ENCODE results near the gene RAB10. TPM values are rescaled to one million over a fixed set of nuclear protein-coding genes. Genes with fewer than 3 reads are reported as not detected.
A peak's percentile ranks its signal among the peaks of the same experiment; 100 is the strongest.

RAB10 gene
- total RNA-seq, 6 donors from 2014 or later: 81.7 to 139 (median 106) TPM

DNA sequence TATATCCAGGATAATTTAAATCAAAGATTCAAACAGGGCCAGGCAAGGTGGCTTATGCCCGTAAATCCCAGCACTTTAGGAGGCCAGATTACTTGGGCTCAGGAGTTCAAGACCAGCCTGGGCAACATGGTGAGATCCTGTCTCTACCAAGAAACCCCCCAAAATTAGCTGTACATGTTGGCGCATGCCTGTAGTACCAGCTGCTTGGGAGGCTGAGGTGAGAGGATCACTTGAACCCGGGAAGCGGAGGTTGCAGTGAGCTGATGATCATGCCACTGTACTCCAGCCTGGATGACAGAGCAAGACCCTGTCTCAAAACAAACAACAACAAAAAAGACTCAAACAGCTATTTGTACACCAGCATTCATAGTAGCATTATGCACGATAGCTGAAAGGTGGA, 9.2 kb downstream of the RAB10 start:
- TF ChIP-seq POLR2A (IDR thresholded peaks at IDR 0.05) (no peak), EP300 (IDR thresholded peaks at IDR 0.05) (no peak), POLR2AphosphoS5 (IDR thresholded peaks at IDR 0.05) (no peak)
- H3K27ac ChIP-seq: no peak overlapping the region
- ATAC-seq (ENCODE audit: low FRiP score in 2 of 2): no peak
- peaks cover 0 to 6% (median 2%) of the 10 kb centered on the region in 4 donors for H3K36me3 ChIP-seq
- no peak overlapping the region for H3K4me3 ChIP-seq
- H3K27me3 ChIP-seq: no peaks in the 10 kb centered on the region
- DNase-seq: no peak
- H3K9me3 ChIP-seq: no peaks in the 10 kb centered on the region
- 94 to 96% methylated on average over 5 of the region's 5 CpGs for WGBS, 2 donors
- peaks cover 22 to 50% (median 32%) of the 10 kb centered on the region in 4 donors for H3K4me1 ChIP-seq

DNA sequence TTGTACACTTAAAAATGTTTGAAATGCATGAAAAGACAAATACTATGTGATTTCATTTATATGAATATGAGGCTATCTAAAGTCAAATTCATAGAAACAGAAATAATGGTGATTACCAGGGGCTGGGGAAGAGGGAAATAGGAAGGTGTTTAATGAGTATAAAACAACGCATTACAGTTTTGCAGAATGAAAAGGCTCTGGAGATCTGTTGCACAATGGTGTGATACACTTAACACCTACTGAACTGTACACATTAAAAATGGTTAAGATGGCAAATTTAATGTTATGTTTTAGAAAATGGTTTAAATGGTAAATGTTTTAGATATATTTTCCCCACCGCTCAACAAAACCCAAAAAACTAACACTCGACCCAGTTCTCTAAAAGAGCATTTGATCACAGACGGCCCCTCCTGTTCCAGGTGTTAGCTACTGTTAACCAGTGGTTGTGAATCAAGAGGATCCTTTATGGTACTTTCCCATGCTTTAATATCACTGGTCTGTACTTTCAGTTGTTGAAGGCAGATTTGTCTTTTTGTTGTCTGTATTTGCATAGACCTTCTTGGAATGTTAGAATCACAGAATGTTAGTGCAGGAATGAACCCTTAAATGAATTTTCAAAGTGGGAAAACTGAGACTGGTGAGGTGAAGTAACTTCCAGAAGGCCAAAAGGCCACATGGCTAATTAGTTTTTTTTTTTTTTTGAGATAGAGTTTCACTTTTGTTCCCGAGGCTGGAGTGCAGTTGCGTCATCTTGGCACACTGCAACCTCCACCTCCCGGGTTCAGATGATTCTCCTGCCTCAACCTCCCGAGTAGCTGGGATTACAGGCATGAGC, 10.2 kb downstream of the RAB10 start:
- H3K36me3 ChIP-seq: peaks cover 0 to 6% (median 2%) of the 10 kb centered on the region in 4 donors
- no peaks in the 10 kb centered on the region for H3K9me3 ChIP-seq
- 37 to 41% methylated on average over 8 of the region's 8 CpGs for WGBS, 2 donors
- no peak overlapping the region for H3K4me3 ChIP-seq
- no peak for TF ChIP-seq POLR2A (IDR thresholded peaks at IDR 0.05)
- peak overlapping the region in 2 of 4 donors; percentile 21 to 35 for H3K27ac ChIP-seq
- ATAC-seq (ENCODE audit: low FRiP score in 2 of 2) (peak in 1 of 2 donors; percentile 60), DNase-seq (peak in 1 of 2 donors; percentile 69)
- peaks cover 18 to 50% (median 28%) of the 10 kb centered on the region in 4 donors for H3K4me1 ChIP-seq
- H3K27me3 ChIP-seq: no peaks in the 10 kb centered on the region

- WGBS, 2 donors: 85 to 86% methylated on average over 3 of the region's 3 CpGs
- DNase-seq (no peak), ATAC-seq (ENCODE audit: low FRiP score in 2 of 2) (no peak)
- Histone ChIP-seq H3K27me3 (no peaks in the 10 kb centered on the region), H3K4me1 (peaks cover 9 to 41% (median 22%) of the 10 kb centered on the region in 4 donors), H3K9me3 (no peaks in the 10 kb centered on the region), H3K4me3 (no peak overlapping the region), H3K36me3 (no peaks in the 10 kb centered on the region), H3K27ac (no peak overlapping the region)
- TF ChIP-seq POLR2A (IDR thresholded peaks at IDR 0.05) (no peak), POLR2AphosphoS5 (IDR thresholded peaks at IDR 0.05) (no peak), EP300 (IDR thresholded peaks at IDR 0.05) (no peak)
- TF ChIP-seq, protein P1, sequence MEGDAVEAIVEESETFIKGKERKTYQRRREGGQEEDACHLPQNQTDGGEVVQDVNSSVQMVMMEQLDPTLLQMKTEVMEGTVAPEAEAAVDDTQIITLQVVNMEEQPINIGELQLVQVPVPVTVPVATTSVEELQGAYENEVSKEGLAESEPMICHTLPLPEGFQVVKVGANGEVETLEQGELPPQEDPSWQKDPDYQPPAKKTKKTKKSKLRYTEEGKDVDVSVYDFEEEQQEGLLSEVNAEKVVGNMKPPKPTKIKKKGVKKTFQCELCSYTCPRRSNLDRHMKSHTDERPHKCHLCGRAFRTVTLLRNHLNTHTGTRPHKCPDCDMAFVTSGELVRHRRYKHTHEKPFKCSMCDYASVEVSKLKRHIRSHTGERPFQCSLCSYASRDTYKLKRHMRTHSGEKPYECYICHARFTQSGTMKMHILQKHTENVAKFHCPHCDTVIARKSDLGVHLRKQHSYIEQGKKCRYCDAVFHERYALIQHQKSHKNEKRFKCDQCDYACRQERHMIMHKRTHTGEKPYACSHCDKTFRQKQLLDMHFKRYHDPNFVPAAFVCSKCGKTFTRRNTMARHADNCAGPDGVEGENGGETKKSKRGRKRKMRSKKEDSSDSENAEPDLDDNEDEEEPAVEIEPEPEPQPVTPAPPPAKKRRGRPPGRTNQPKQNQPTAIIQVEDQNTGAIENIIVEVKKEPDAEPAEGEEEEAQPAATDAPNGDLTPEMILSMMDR (IDR thresholded peaks at IDR 0.05): no peak
These were observed 14.9 kb downstream of the RAB10 start for GRCh38 chr2:26048791-26049190.

DNA sequence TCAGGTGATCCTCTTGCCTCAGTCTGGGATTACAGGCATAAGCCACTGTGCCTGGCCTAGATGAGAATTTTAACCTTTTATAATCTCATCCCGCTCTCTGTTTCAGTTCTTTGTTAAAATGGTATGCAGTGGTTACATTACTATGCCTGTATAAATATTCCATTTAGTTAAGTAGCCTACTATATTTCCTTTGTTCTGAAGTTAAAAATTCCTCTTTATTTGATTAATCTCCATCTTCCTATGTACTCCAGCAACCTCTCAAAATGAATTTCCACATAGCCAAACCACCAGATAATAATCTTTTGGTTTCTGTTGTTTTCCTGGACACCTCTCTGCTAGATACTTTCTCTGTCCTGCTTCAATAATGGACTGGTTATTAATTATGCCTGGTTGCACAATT, 15.8 kb downstream of the RAB10 start:
- H3K4me1 ChIP-seq: peaks cover 2 to 37% (median 14%) of the 10 kb centered on the region in 4 donors
- WGBS, 2 donors: 87 to 89% methylated on average over 1 of the region's 1 CpG
- ATAC-seq (ENCODE audit: low FRiP score in 2 of 2): no peak

GRCh38 chr2:26052740-26053139, 18.9 kb downstream of the RAB10 start:
- Histone ChIP-seq H3K4me3 (no peak overlapping the region), H3K27me3 (no peaks in the 10 kb centered on the region), H3K4me1 (peaks cover 0 to 57% (median 10%) of the 10 kb centered on the region in 4 donors), H3K9me3 (no peaks in the 10 kb centered on the region), H3K36me3 (no peaks in the 10 kb centered on the region), H3K27ac (no peak overlapping the region)
- ATAC-seq (ENCODE audit: low FRiP score in 2 of 2) (no peak), DNase-seq (no peak)
- no peak for TF ChIP-seq EP300 (IDR thresholded peaks at IDR 0.05)
- no peak for TF ChIP-seq POLR2AphosphoS5 (IDR thresholded peaks at IDR 0.05)
- TF ChIP-seq, protein P1 (IDR thresholded peaks at IDR 0.05): no peak
- no peak for TF ChIP-seq POLR2A (IDR thresholded peaks at IDR 0.05)

More for the DNA sequence above, 15.8 kb downstream of the RAB10 start:
- H3K27me3 ChIP-seq: no peaks in the 10 kb centered on the region
- H3K4me3 ChIP-seq: no peak overlapping the region
- H3K36me3 ChIP-seq: no peaks in the 10 kb centered on the region
- DNase-seq: no peak
- TF ChIP-seq POLR2AphosphoS5 (IDR thresholded peaks at IDR 0.05) (no peak), EP300 (IDR thresholded peaks at IDR 0.05) (no peak), POLR2A (IDR thresholded peaks at IDR 0.05) (no peak)
- TF ChIP-seq, protein P1 (IDR thresholded peaks at IDR 0.05): no peak
- H3K9me3 ChIP-seq: no peaks in the 10 kb centered on the region
- H3K27ac ChIP-seq: no peak overlapping the region

Data from upper lobe of left lung (tissue), 6 donors.